ENCODE data around the gene TTC13.

TTC13 gene

GRCh38 chr1:230943048-230943593 is 35.5 kb downstream of the TTC13 start:
- no peak for DNase-seq

DNA sequence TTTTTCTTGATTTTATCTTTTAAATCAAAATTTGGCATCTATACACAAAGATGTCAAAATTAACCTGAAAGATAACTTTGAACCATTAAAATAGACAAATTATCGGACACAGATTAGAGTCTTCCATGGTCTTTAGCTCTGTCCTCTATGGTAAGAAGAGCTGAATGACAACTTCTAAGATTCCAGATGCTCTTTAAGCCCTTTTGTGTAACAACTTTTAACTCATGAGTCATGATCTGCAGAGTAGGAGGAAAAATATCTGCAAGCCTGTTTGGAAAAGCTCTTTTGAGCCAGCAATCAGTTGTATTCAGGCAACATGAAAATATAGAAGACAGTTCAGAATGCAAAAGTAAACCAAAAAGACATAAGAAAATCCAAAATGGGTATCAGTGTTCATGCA is 37.8 kb downstream of the TTC13 start:
- DNase-seq, result no peak

- DNase-seq, result no peak
Observed at GRCh38 chr1:230939806-230940489, 38.7 kb downstream of the TTC13 start.

- DNase-seq, result no peak
Observed at GRCh38 chr1:230938924-230939368, 39.7 kb downstream of the TTC13 start.

DNA sequence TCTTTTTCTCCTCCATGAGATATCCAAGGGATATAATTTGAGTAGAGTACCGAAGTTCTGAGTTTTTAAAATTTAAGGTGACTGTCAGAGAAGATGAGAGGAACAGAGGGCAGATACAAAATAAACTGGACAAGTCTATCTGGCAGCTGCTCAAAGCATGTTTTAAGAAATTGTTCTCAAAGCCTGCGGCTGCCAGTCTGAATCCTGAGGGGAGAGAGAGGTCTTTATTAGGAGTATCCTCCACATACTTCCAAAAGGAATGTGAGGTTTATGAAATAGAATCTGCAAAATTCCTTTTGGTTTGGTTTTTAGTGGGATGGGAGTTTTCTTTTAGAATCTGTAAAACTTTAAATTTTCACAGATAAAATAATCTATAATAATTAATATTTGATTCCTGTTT is 41.3 kb downstream of the TTC13 start:
- DNase-seq, result no peak

DNA sequence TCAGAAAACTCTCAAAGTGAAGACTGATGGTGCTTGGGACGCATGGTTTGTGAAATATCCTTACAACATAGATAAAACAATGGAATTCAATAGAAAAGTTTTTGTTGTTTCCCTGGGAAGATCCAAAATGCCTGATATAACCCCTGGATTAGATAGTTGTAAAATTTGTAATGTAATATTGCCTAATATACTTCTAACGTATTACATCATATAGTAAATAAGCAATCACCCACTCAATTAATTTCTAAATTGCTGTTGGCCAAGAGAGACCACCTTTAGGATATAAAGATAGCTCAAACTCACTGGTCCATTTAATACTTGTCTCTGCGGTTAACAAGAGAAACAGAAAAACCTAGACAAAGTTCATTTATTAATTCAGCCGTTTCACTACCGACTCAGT is 42.2 kb downstream of the TTC13 start:
- DNase-seq, result no peak

DNA sequence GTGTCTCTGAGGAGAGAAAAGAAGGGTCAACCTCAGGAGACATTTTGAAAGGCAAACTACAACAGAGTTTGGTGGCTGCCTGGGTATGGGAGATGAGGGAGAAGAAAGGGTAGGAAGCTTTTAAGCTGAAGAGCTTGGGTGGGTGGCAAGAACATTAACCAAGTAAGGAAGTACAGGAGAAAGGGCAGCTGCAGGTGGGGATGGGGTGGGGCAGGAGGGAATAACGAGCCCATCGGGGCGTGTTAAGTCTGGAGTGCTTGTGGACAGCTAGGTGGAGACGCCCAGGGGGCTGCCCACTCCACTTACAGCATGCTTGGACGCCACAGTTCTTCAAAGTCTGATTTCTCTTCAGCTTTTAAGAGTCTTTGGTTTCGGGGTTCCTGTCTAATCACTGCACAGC is 42.8 kb downstream of the TTC13 start:
- DNase-seq, result no peak

- no peak for DNase-seq
Observed at GRCh38 chr1:230930986-230931385, 47.7 kb downstream of the TTC13 start.

GRCh38 chr1:230926182-230926581 is 52.5 kb downstream of the TTC13 start:
- DNase-seq, result no peak

- DNase-seq, result no peak
Observed at GRCh38 chr1:230925608-230926007, 53.1 kb downstream of the TTC13 start.

DNA sequence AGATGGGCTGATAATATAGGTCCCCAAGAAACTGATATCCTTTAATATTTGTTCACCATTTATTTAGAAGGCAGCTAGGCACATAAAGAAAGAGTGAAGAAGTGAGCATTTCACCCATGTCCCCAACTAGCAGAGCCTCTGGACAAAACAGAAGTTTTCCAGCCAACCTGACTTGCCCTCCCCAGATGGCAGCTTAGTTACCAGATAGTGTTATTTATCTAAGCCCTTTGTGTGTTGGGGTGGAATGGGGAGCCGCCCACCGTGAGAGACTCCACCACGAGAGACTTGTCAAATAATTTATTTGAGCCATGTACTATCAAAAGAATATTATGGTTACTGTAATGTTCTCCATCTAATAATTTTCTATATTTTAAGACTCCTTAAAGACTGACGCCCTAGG is 55.5 kb downstream of the TTC13 start:
- no peak for DNase-seq

DNA sequence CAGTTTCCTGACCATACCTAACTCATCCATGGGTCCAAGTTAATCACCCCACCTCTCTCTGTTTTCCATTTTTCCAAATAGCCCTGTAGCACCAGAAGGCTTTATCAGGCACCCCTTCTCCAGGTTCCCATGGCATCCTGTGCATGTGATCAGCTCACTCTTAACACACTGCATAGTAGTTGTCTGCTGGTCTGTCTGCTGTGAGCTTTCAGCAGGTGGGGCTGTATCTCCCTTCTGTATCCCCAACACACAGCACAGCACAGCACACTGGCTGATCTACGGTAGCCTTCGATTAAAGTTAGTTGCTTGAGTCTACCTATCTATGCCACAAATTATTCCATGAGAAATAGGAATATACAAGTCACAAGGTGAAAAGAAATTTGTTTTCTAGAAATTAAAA is 56.0 kb downstream of the TTC13 start:
- no peak for DNase-seq

DNA sequence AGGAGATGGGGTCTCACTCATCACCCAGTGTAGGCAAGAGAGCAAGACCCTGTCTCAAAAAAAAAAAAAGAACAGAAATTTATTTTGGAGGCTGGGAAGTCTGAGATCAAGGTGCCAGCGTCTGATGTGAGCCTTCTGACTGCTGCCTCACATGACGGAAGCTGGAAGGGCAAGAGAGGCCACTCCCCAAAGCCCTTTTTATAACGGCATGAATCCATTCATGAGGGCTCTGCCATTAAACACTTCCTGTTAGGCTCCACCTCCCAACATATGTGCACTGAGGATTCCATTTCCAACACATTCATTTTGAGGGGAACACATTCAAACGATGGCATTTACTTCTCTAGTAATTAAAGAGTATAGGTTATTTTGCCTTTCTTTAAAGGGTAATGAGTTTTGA is 59.5 kb downstream of the TTC13 start:
- peak; percentile 18 for DNase-seq

- no peak for DNase-seq
Observed at GRCh38 chr1:230917284-230918135, 61.2 kb downstream of the TTC13 start.

- DNase-seq, result no peak
Observed at GRCh38 chr1:230916587-230917283, 61.9 kb downstream of the TTC13 start.

- no peak for DNase-seq
Observed at GRCh38 chr1:230915078-230915477, 63.6 kb downstream of the TTC13 start.

DNA sequence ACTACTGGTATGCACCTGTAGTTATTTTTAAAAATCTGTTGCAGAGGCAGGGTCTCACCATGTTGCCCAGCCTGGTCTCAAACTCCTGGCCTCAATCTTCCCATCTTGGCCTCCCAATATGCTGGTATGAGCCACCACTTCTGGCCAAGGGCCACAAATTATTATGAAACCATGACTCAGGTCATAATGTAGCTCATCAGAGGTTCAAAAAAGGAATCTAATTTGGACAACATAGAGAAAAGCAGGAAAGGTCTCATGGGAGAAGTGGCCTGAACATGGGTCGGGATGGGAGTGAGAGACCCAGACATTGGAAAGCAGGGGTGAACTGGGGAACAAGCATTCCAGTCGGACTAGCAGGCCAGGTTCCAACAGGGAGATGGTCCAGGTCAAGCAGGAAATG is 65.2 kb downstream of the TTC13 start:
- no peak for DNase-seq

- no peak for DNase-seq
Observed at GRCh38 chr1:230910755-230911117, 67.9 kb downstream of the TTC13 start.

DNA sequence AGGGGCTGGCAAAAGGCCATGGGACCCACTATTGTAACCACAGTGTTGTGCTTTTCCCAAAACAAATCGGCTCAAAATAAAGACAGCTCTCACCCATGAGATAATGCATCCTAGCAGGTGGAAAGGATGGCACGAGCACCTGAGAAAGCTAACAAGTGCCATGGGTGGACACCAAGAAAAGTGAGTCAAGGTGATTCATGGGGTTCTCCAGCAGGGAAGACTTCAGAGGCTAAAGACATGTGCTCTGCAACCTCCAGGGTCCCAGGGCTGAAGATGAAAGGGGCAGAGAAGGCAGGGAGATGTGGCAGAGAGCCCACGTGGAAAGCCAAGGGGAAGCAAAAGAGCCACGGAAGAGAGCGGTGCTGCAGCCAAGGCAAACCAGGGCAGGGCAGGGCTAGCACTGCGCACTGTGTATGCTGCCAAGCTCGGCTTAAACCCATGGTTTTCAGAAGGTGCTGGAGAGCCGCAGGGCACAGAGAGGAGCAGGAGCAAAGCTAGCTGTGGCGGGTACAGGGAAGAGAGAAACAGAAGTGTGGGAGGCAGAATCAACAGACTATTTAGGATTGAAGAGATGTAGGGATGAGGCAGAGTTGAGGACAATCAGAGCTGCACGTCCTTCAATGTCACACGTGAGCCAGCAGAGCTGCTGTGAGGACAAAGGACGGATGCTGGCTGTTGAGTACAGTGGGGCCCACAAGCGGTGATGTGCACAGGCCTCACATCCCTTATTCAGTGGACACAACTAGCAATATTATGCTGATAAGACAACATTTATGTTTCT is 68.5 kb downstream of the TTC13 start:
- DNase-seq, result no peak

- no peak for DNase-seq
Observed at GRCh38 chr1:230907472-230908205, 71.0 kb downstream of the TTC13 start.

GRCh38 chr1:230906226-230906625 is 72.4 kb downstream of the TTC13 start:
- DNase-seq, result no peak

GRCh38 chr1:230905733-230906132 is 72.9 kb downstream of the TTC13 start:
- no peak for DNase-seq

Data from DMS 273 treated with DMSO at 0.1 percent for 48 hours (cell line).